ENCODE measurements around the gene GTF3A. TPM values are rescaled to one million over a fixed set of nuclear protein-coding genes. Genes with fewer than 3 reads are reported as not detected.

The GTF3A gene
- total and polyA plus RNA-seq, 8 donors: 66.6 to 124 (median 77.5) TPM

- intact Hi-C loops (cut with DNase I): no loop called here
- Histone ChIP-seq H3K4me3 (no peak overlapping the region), H3K36me3 (no peaks in the 10 kb centered on the region), H3K9me3 (no peaks in the 10 kb centered on the region), H3K27ac (no peak overlapping the region), H3K27me3 (no peaks in the 10 kb centered on the region), H3K4me1 (peaks cover 0 to 3% of the 10 kb centered on the region in 2 donors)
- no peak for TF ChIP-seq CTCF (IDR thresholded peaks at IDR 0.05)
- DNase-seq: no peak
- no peak for ATAC-seq
Measured at GRCh38 chr13:27463500-27463899, 39.1 kb downstream of the GTF3A start.

GRCh38 chr13:27465611-27466010 lies 41.2 kb downstream of the GTF3A start:
- H3K36me3 ChIP-seq: no peaks in the 10 kb centered on the region
- no peak for TF ChIP-seq CTCF (IDR thresholded peaks at IDR 0.05)
- H3K4me1 ChIP-seq: peaks cover 0 to 3% of the 10 kb centered on the region in 2 donors
- no peaks in the 10 kb centered on the region for H3K9me3 ChIP-seq
- no peaks in the 10 kb centered on the region for H3K27me3 ChIP-seq
- no peak for ATAC-seq
- no peak overlapping the region for H3K4me3 ChIP-seq
- no peak overlapping the region for H3K27ac ChIP-seq
- DNase-seq: no peak
- intact Hi-C loops (cut with DNase I): no loop called here

- no peaks in the 10 kb centered on the region for H3K9me3 ChIP-seq
- DNase-seq (no peak), ATAC-seq (no peak)
- no peak overlapping the region for H3K27ac ChIP-seq
- no peak for TF ChIP-seq CTCF (IDR thresholded peaks at IDR 0.05)
- no peaks in the 10 kb centered on the region for H3K36me3 ChIP-seq
- H3K4me3 ChIP-seq: no peak overlapping the region
- H3K27me3 ChIP-seq: no peaks in the 10 kb centered on the region
- peaks cover 0 to 3% of the 10 kb centered on the region in 2 donors for H3K4me1 ChIP-seq
- intact Hi-C loops (cut with DNase I): no loop called here
Measured at GRCh38 chr13:27466513-27466912, 42.1 kb downstream of the GTF3A start.

- Histone ChIP-seq H3K9me3 (no peaks in the 10 kb centered on the region), H3K4me3 (no peak overlapping the region), H3K27ac (no peak overlapping the region), H3K27me3 (no peaks in the 10 kb centered on the region), H3K4me1 (peaks cover 0 to 3% of the 10 kb centered on the region in 2 donors), H3K36me3 (no peaks in the 10 kb centered on the region)
- intact Hi-C loops (cut with DNase I): no loop called here
- no peak for DNase-seq
- TF ChIP-seq CTCF (IDR thresholded peaks at IDR 0.05): no peak
- no peak for ATAC-seq
Measured at GRCh38 chr13:27470075-27470820, 45.8 kb downstream of the GTF3A start.

- no peak for DNase-seq
- Histone ChIP-seq H3K27me3 (no peaks in the 10 kb centered on the region), H3K4me3 (no peak overlapping the region), H3K36me3 (no peaks in the 10 kb centered on the region), H3K27ac (no peak overlapping the region), H3K4me1 (no peaks in the 10 kb centered on the region), H3K9me3 (no peaks in the 10 kb centered on the region)
- no peak for TF ChIP-seq CTCF (IDR thresholded peaks at IDR 0.05)
- intact Hi-C loops (cut with DNase I): no loop called here
- ATAC-seq: no peak
Measured at GRCh38 chr13:27472441-27472840, 48.0 kb downstream of the GTF3A start.
